Prostate gland (tissue), 2 donors: ENCODE measurements around the gene C1QL1. TPM values are rescaled to one million over a fixed set of nuclear protein-coding genes. Genes with fewer than 3 reads are reported as not detected.
A peak's percentile ranks its signal among the peaks of the same experiment; 100 is the strongest.

Source experiments
- DNase-seq: peaks from one replicate; pipeline ENCODE4 v3.0.0-alpha.2; 2019; ENCODE audit warnings: low spot score
- H3K27ac ChIP-seq, 2 donors: fragments of 200-600 bp; sonication (generic); 2 replicates each; pipeline ENCODE4 v1.5.1; 2017 to 2019
- H3K27me3 ChIP-seq: fragments of 200-600 bp; sonication (generic); replicated peaks from 2 replicates; pipeline ENCODE4 v1.5.1; 2019; ENCODE audit not compliant: insufficient read depth
- H3K36me3 ChIP-seq, 2 donors: fragments of 200-600 bp; sonication (generic); 1 replicate in 1 of 2; 2 replicates in 1 of 2; pipeline versions ENCODE4 v1.5.1 to v1.8.1; 2017 to 2019
- H3K4me1 ChIP-seq: fragments of 200-600 bp; sonication (generic); replicated peaks from 2 replicates; pipeline ENCODE4 v1.5.1; 2019
- H3K4me3 ChIP-seq, 2 donors: fragments of 200-600 bp; sonication (generic); 2 replicates each; pipeline ENCODE4 v1.5.1; 2017 to 2019
- H3K9me3 ChIP-seq: fragments of 200-600 bp; sonication (generic); 2 replicates; pipeline ENCODE4 v1.5.1; 2017
- POLR2A ChIP-seq: fragments of 450-650 bp; IDR thresholded peaks from one replicate; pipeline ENCODE4 v1.6.1; 2016; ENCODE audit warnings: antibody characterized with exemption, mild to moderate bottlenecking
- POLR2AphosphoS5 ChIP-seq: sonication (generic); formaldehyde crosslinking; IDR thresholded peaks from one replicate; pipeline ENCODE4 v1.6.1; 2017; ENCODE audit warnings: antibody characterized with exemption
- WGBS: methylation state at CpG from one replicate; pipeline ENCODE4 v1.1.5; 2018; 5-methylcytosine and 5-hydroxymethylcytosine counted together
- intact Hi-C: fragments of 100-400 bp; cut with DNase I; formaldehyde crosslinking; loops from one replicate; pipeline ENCODE4 v1.14.2; 2022
- total RNA-seq, 2 donors: library from RNA; depleted of rRNA; stranded (reverse); fragments of >200 nt; gene quantifications; one replicate each; pipeline ENCODE4 v1.1.0, GENCODE V29; 2016
- TF ChIP-seq, protein P1 (sequence below), 4 experiments: fragments of 200-600 bp in 2 of 4; fragments of 450-650 bp in 2 of 4; sonication (generic) in 2 of 4; IDR thresholded peaks; 1 replicate in 3 of 4; 2 replicates in 1 of 4; pipeline ENCODE4 v1.5.1; 2016 to 2019; ENCODE audit warnings: antibody characterized with exemption in 4 of 4, mild to moderate bottlenecking in 2 of 4, moderate library complexity in 2 of 4

C1QL1 gene
- total RNA-seq: 1 to 10 TPM in 1 of 2 donors, under 1 TPM in 1; 0.87 to 1.1 TPM

GRCh38 chr17:44968225-44969143, at the start of gene C1QL1:
Gene C1QL1 (minus strand): TSS chr17:44968303. CDS start chr17:44968048, 255 bp downstream.
- TF ChIP-seq, protein P1, sequence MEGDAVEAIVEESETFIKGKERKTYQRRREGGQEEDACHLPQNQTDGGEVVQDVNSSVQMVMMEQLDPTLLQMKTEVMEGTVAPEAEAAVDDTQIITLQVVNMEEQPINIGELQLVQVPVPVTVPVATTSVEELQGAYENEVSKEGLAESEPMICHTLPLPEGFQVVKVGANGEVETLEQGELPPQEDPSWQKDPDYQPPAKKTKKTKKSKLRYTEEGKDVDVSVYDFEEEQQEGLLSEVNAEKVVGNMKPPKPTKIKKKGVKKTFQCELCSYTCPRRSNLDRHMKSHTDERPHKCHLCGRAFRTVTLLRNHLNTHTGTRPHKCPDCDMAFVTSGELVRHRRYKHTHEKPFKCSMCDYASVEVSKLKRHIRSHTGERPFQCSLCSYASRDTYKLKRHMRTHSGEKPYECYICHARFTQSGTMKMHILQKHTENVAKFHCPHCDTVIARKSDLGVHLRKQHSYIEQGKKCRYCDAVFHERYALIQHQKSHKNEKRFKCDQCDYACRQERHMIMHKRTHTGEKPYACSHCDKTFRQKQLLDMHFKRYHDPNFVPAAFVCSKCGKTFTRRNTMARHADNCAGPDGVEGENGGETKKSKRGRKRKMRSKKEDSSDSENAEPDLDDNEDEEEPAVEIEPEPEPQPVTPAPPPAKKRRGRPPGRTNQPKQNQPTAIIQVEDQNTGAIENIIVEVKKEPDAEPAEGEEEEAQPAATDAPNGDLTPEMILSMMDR (IDR thresholded peaks at IDR 0.05): no peak
- TF ChIP-seq POLR2A (no peak), POLR2AphosphoS5 (peak; percentile 16)
- Histone ChIP-seq H3K27me3 (peaks cover 11% of the 10 kb centered on the region), H3K27ac (no peak within 1 kb of the TSS), H3K4me1 (no peaks in the 10 kb centered on the region), H3K4me3 (peak within 1 kb of the TSS; percentile 24 to 27), H3K36me3 (no peaks in the 10 kb centered on the region), H3K9me3 (no peaks in the 10 kb centered on the region)
- intact Hi-C loops: no loop called here
- peak; percentile 85 for DNase-seq
- 8% methylated on average over 59 of the region's 81 CpGs for WGBS

DNA sequence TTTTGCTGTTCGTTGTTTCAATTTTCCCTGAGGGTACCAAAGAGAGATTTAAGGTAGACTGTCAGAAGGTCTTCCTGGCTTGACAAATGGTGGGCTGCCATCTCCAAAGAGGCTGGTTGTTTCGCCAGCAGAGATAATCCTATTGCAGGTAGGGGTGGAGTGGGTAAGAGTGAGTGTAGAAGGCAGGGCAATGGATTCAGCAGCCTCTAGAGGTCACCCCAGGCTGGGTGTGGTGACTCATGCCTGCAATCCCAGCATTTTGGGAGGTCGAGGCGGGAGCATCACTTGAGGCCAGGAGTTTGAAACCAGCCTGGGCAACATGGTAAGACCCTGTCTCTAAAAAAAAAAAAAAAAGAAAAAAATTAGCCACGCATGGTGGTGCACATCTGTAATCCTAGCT, 48.7 kb upstream of the C1QL1 start:
- no peak for DNase-seq
- peaks cover 13% of the 10 kb centered on the region for H3K4me1 ChIP-seq
- intact Hi-C loops: no loop called here
- TF ChIP-seq, protein P1 (IDR thresholded peaks at IDR 0.05): peak in 2 of 4 experiments; percentile 22
- no peak for TF ChIP-seq POLR2A
- no peak for TF ChIP-seq POLR2AphosphoS5
- 67% methylated on average over 5 of the region's 5 CpGs for WGBS
- no peak overlapping the region for H3K27ac ChIP-seq
- H3K4me3 ChIP-seq: no peak overlapping the region
- H3K36me3 ChIP-seq: no peaks in the 10 kb centered on the region
- H3K27me3 ChIP-seq: no peaks in the 10 kb centered on the region
- no peaks in the 10 kb centered on the region for H3K9me3 ChIP-seq

- Histone ChIP-seq H3K9me3 (no peaks in the 10 kb centered on the region), H3K27me3 (no peaks in the 10 kb centered on the region), H3K4me3 (no peak overlapping the region), H3K4me1 (peaks cover 7% of the 10 kb centered on the region), H3K27ac (no peak overlapping the region), H3K36me3 (no peaks in the 10 kb centered on the region)
- TF ChIP-seq POLR2A (no peak), POLR2AphosphoS5 (no peak)
- TF ChIP-seq, protein P1 (IDR thresholded peaks at IDR 0.05): no peak
- no peak for DNase-seq
- 39% methylated on average over 7 of the region's 7 CpGs for WGBS
- intact Hi-C loops: no loop called here
Measured at GRCh38 chr17:45016237-45016636, 48.1 kb upstream of the C1QL1 start.

GRCh38 chr17:45013021-45013997, 45.2 kb upstream of the C1QL1 start:
- intact Hi-C loops: no loop called here
- H3K27me3 ChIP-seq: no peaks in the 10 kb centered on the region
- H3K36me3 ChIP-seq: no peaks in the 10 kb centered on the region
- DNase-seq: no peak
- H3K27ac ChIP-seq: no peak overlapping the region
- H3K4me3 ChIP-seq: no peak overlapping the region
- no peaks in the 10 kb centered on the region for H3K9me3 ChIP-seq
- no peaks in the 10 kb centered on the region for H3K4me1 ChIP-seq
- TF ChIP-seq POLR2A (no peak), POLR2AphosphoS5 (no peak)
- TF ChIP-seq, protein P1 (IDR thresholded peaks at IDR 0.05): no peak
- WGBS: 61% methylated on average over 16 of the region's 17 CpGs
